Astrocyte (in vitro differentiated cells and primary cell): Measurements from ENCODE around the gene TENM3. TPM values are rescaled to one million over a fixed set of nuclear protein-coding genes. Genes with fewer than 3 reads are reported as not detected.

Experiments used
- DNase-seq: peaks from one replicate; pipeline ENCODE4 v3.0.0-alpha.2; 2010; ENCODE audit warnings: low read depth
- FAIRE-seq: peaks from 2 replicates; lab custom pipeline; 2011; peaks lifted over from hg19 to GRCh38; lab: Jason Lieb, UNC
- H2AFZ ChIP-seq: 2 replicates; pipeline ENCODE4 v1.6.0; 2012; ENCODE audit warnings: low read depth, low read length, inconsistent platforms
- H3K27ac ChIP-seq: 2 replicates; pipeline ENCODE4 v1.5.1; 2011; ENCODE audit warnings: low read depth, low read length, inconsistent platforms
- H3K27me3 ChIP-seq: 2 replicates; pipeline ENCODE4 v1.6.0; 2011; ENCODE audit warnings: low read length, inconsistent platforms; ENCODE audit not compliant: insufficient read depth
- H3K36me3 ChIP-seq: 2 replicates; pipeline ENCODE4 v1.5.1; 2011; ENCODE audit warnings: low read length, inconsistent platforms; ENCODE audit not compliant: insufficient read depth
- H3K4me1 ChIP-seq: 2 replicates; pipeline ENCODE4 v1.5.1; 2011; ENCODE audit warnings: low read length, inconsistent platforms; ENCODE audit not compliant: insufficient read depth
- H3K4me2 ChIP-seq: 2 replicates; pipeline ENCODE4 v1.6.0; 2012; ENCODE audit warnings: low read length, inconsistent platforms
- H3K4me3 ChIP-seq: 2 replicates; pipeline ENCODE4 v1.5.1; 2011; ENCODE audit warnings: low read depth, mild to moderate bottlenecking, low read length, inconsistent platforms; ENCODE audit not compliant: insufficient read depth
- H3K79me2 ChIP-seq: 2 replicates; pipeline ENCODE4 v1.6.0; 2012; ENCODE audit warnings: mild to moderate bottlenecking, low read length, inconsistent platforms; ENCODE audit not compliant: insufficient read depth
- H3K9ac ChIP-seq: 2 replicates; pipeline ENCODE4 v1.6.0; 2012; ENCODE audit warnings: mild to moderate bottlenecking, low read length, inconsistent platforms
- H3K9me3 ChIP-seq: 2 replicates; pipeline ENCODE4 v1.5.1; 2012; ENCODE audit warnings: low read depth, mild to moderate bottlenecking, low read length, inconsistent platforms; ENCODE audit not compliant: insufficient read depth
- H4K20me1 ChIP-seq: 2 replicates; pipeline ENCODE4 v1.6.0; 2012; ENCODE audit warnings: low read length, inconsistent platforms; ENCODE audit not compliant: insufficient read depth
- H3K27ac Mint-ChIP-seq: one replicate; pipeline ENCODE4 v1.8.0; 2021; ENCODE audit warnings: mild to moderate bottlenecking, mixed read lengths; ENCODE audit not compliant: unreplicated experiment
- H3K27me3 Mint-ChIP-seq: one replicate; pipeline ENCODE4 v1.8.0; 2021; ENCODE audit warnings: low read depth, mixed read lengths; ENCODE audit not compliant: unreplicated experiment
- H3K36me3 Mint-ChIP-seq: one replicate; pipeline ENCODE4 v1.8.0; 2021; ENCODE audit warnings: low read depth, mixed read lengths; ENCODE audit not compliant: unreplicated experiment
- H3K4me1 Mint-ChIP-seq: one replicate; pipeline ENCODE4 v1.8.0; 2021; ENCODE audit warnings: low read depth, mixed read lengths; ENCODE audit not compliant: unreplicated experiment
- H3K4me3 Mint-ChIP-seq: one replicate; pipeline ENCODE4 v1.8.0; 2021; ENCODE audit warnings: mild to moderate bottlenecking, moderate library complexity, mixed read lengths; ENCODE audit not compliant: unreplicated experiment
- H3K9me3 Mint-ChIP-seq: one replicate; pipeline ENCODE4 v1.8.0; 2021; ENCODE audit warnings: mild to moderate bottlenecking, mixed read lengths; ENCODE audit not compliant: unreplicated experiment
- EZH2 ChIP-seq: IDR thresholded peaks from 2 replicates; pipeline ENCODE4 v1.6.1; 2012; ENCODE audit warnings: mild to moderate bottlenecking, low read length, inconsistent platforms; ENCODE audit not compliant: insufficient read depth
- total RNA-seq: library from RNA; stranded (reverse); gene quantifications from 2 replicates; pipeline ENCODE4 v1.2.1, GENCODE V29; 2021
- TF ChIP-seq, protein P1 (sequence below): IDR thresholded peaks from 2 replicates; pipeline ENCODE4 v1.5.1; 2011; ENCODE audit warnings: low read depth, mild to moderate bottlenecking, inconsistent platforms, low read length, moderate library complexity; ENCODE audit not compliant: insufficient read depth

The TENM3 gene
- total RNA-seq, 1 donor from 2014 or later = 127 TPM

GRCh38 chr4:182518421-182518820 lies 275.2 kb downstream of the TENM3 start:
- H3K4me3 Mint-ChIP-seq = no peak overlapping the region

GRCh38 chr4:182519528-182519927 lies 276.3 kb downstream of the TENM3 start:
- Histone ChIP-seq H3K9ac (no peak overlapping the region), H3K4me3 (no peak overlapping the region), H4K20me1 (peaks cover 5% of the 10 kb centered on the region), H2AFZ (no peak overlapping the region), H3K4me2 (no peak overlapping the region), H3K36me3 (no peaks in the 10 kb centered on the region), H3K9me3 (no peaks in the 10 kb centered on the region), H3K79me2 (peaks cover 2% of the 10 kb centered on the region), H3K27ac (no peak overlapping the region), H3K27me3 (no peaks in the 10 kb centered on the region), H3K4me1 (no peaks in the 10 kb centered on the region)
- DNase-seq = no peak
- Mint-ChIP-seq H3K9me3 (peaks cover 2% of the 10 kb centered on the region), H3K4me1 (no peaks in the 10 kb centered on the region), H3K36me3 (peaks cover 1% of the 10 kb centered on the region), H3K27me3 (no peaks in the 10 kb centered on the region), H3K4me3 (no peak overlapping the region), H3K27ac (no peak overlapping the region)
- FAIRE-seq = no peak
- no peak for TF ChIP-seq EZH2
- TF ChIP-seq, protein P1, sequence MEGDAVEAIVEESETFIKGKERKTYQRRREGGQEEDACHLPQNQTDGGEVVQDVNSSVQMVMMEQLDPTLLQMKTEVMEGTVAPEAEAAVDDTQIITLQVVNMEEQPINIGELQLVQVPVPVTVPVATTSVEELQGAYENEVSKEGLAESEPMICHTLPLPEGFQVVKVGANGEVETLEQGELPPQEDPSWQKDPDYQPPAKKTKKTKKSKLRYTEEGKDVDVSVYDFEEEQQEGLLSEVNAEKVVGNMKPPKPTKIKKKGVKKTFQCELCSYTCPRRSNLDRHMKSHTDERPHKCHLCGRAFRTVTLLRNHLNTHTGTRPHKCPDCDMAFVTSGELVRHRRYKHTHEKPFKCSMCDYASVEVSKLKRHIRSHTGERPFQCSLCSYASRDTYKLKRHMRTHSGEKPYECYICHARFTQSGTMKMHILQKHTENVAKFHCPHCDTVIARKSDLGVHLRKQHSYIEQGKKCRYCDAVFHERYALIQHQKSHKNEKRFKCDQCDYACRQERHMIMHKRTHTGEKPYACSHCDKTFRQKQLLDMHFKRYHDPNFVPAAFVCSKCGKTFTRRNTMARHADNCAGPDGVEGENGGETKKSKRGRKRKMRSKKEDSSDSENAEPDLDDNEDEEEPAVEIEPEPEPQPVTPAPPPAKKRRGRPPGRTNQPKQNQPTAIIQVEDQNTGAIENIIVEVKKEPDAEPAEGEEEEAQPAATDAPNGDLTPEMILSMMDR = no peak

More at GRCh38 chr4:182518421-182518820, 275.2 kb downstream of the TENM3 start:
- H4K20me1 ChIP-seq = peaks cover 9% of the 10 kb centered on the region
- no peaks in the 10 kb centered on the region for H3K9me3 ChIP-seq
- no peak overlapping the region for H3K9ac ChIP-seq
- Mint-ChIP-seq H3K9me3 (peaks cover 2% of the 10 kb centered on the region), H3K27me3 (no peaks in the 10 kb centered on the region), H3K4me1 (no peaks in the 10 kb centered on the region), H3K27ac (no peak overlapping the region), H3K36me3 (peaks cover 1% of the 10 kb centered on the region)
- no peak for TF ChIP-seq EZH2
- TF ChIP-seq, protein P1 = no peak
- no peaks in the 10 kb centered on the region for H3K4me1 ChIP-seq
- FAIRE-seq (no peak), DNase-seq (no peak)
- no peak overlapping the region for H3K4me3 ChIP-seq
- no peaks in the 10 kb centered on the region for H3K27me3 ChIP-seq
- no peaks in the 10 kb centered on the region for H3K36me3 ChIP-seq
- no peak overlapping the region for H3K4me2 ChIP-seq
- H3K79me2 ChIP-seq = peaks cover 5% of the 10 kb centered on the region
- H2AFZ ChIP-seq = no peak overlapping the region
- H3K27ac ChIP-seq = no peak overlapping the region

DNA sequence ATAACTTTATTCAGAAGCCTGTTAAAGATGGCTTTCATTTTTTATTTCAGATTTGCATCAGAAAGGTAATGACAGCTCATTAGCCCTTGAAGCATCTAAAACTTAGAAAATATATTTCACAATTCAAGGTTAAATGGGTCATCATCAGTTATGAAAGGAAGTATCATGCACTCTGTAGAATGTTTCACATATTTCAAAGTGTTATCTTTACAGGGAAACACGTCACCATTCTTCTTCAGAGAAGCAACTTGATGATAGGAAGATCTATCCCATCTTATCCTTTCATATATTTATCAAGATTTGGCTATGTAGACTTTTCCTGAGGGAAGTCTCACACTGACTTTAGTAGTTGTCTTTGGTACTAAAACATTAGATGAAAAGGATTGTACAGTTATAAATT lies 277.8 kb downstream of the TENM3 start:
- TF ChIP-seq EZH2 = no peak
- TF ChIP-seq, protein P1 = no peak
- Histone ChIP-seq H3K9me3 (no peaks in the 10 kb centered on the region), H3K27ac (no peak overlapping the region), H2AFZ (no peak overlapping the region), H3K36me3 (no peaks in the 10 kb centered on the region), H4K20me1 (no peaks in the 10 kb centered on the region), H3K9ac (no peak overlapping the region), H3K79me2 (peaks cover 2% of the 10 kb centered on the region), H3K27me3 (no peaks in the 10 kb centered on the region), H3K4me2 (no peak overlapping the region), H3K4me1 (no peaks in the 10 kb centered on the region), H3K4me3 (no peak overlapping the region)
- peaks cover 2% of the 10 kb centered on the region for H3K9me3 Mint-ChIP-seq
- no peaks in the 10 kb centered on the region for H3K27me3 Mint-ChIP-seq
- H3K27ac Mint-ChIP-seq = no peak overlapping the region
- no peaks in the 10 kb centered on the region for H3K4me1 Mint-ChIP-seq
- no peak overlapping the region for H3K4me3 Mint-ChIP-seq
- DNase-seq (no peak), FAIRE-seq (no peak)
- H3K36me3 Mint-ChIP-seq = peaks cover 1% of the 10 kb centered on the region
